ENCODE results near the gene ARRB2.
A peak's percentile ranks its signal among the peaks of the same experiment; 100 is the strongest.
"Not testable (repeated sequence)": the region's sequence is repeated elsewhere in the genome, so short reads cannot be mapped to it uniquely, and the experiment has no call there.

Gene ARRB2

GRCh38 chr17:4699401-4700056 lies 10.9 kb upstream of the ARRB2 start:
- not testable (repeated sequence) for DNase-seq (ENCODE audit: extremely low spot score, insufficient read length, low read depth); FAIRE-seq

GRCh38 chr17:4701116-4701515 lies 9.3 kb upstream of the ARRB2 start:
- DNase-seq (ENCODE audit: extremely low spot score, insufficient read length, low read depth): no peak

GRCh38 chr17:4703330-4703691 lies 7.1 kb upstream of the ARRB2 start:
- DNase-seq (ENCODE audit: extremely low spot score, insufficient read length, low read depth) (no peak), FAIRE-seq (no peak)

More at GRCh38 chr17:4701116-4701515, 9.3 kb upstream of the ARRB2 start:
- FAIRE-seq: no peak

GRCh38 chr17:4704574-4704907 lies 5.9 kb upstream of the ARRB2 start:
- DNase-seq (ENCODE audit: extremely low spot score, insufficient read length, low read depth); FAIRE-seq: not testable (repeated sequence)

- DNase-seq (ENCODE audit: extremely low spot score, insufficient read length, low read depth): no peak
- FAIRE-seq: no peak
Observed at GRCh38 chr17:4704991-4705390, 5.4 kb upstream of the ARRB2 start.

- no peak for DNase-seq (ENCODE audit: extremely low spot score, insufficient read length, low read depth)
- no peak for FAIRE-seq
Observed at GRCh38 chr17:4706121-4706520, 4.3 kb upstream of the ARRB2 start.

- DNase-seq (ENCODE audit: extremely low spot score, insufficient read length, low read depth): no peak
Observed at GRCh38 chr17:4708436-4708835, 2.0 kb upstream of the ARRB2 start.

GRCh38 chr17:4710693-4711634 lies 532 bp downstream of the ARRB2 start:
- DNase-seq (ENCODE audit: extremely low spot score, insufficient read length, low read depth): no peak
- peak; percentile 83 for FAIRE-seq

More at GRCh38 chr17:4708436-4708835, 2.0 kb upstream of the ARRB2 start:
- peak; percentile 9 for FAIRE-seq

GRCh38 chr17:4711661-4712181 lies 1.3 kb downstream of the ARRB2 start:
- DNase-seq (ENCODE audit: extremely low spot score, insufficient read length, low read depth): no peak
- FAIRE-seq: no peak

- FAIRE-seq (no peak), DNase-seq (ENCODE audit: extremely low spot score, insufficient read length, low read depth) (no peak)
Observed at GRCh38 chr17:4712526-4712925, 2.1 kb downstream of the ARRB2 start.

- FAIRE-seq; DNase-seq (ENCODE audit: extremely low spot score, insufficient read length, low read depth): not testable (repeated sequence)
Observed at GRCh38 chr17:4714340-4715062, 4.1 kb downstream of the ARRB2 start.

GRCh38 chr17:4715063-4715744 lies 4.8 kb downstream of the ARRB2 start:
- DNase-seq (ENCODE audit: extremely low spot score, insufficient read length, low read depth): no peak
- FAIRE-seq: no peak

- no peak for FAIRE-seq
Observed at GRCh38 chr17:4716081-4716480, 5.6 kb downstream of the ARRB2 start.

GRCh38 chr17:4717791-4718190 lies 7.4 kb downstream of the ARRB2 start:
- FAIRE-seq (no peak), DNase-seq (ENCODE audit: extremely low spot score, insufficient read length, low read depth) (no peak)

More at GRCh38 chr17:4716081-4716480, 5.6 kb downstream of the ARRB2 start:
- no peak for DNase-seq (ENCODE audit: extremely low spot score, insufficient read length, low read depth)

- FAIRE-seq (no peak), DNase-seq (ENCODE audit: extremely low spot score, insufficient read length, low read depth) (no peak)
Observed at GRCh38 chr17:4718276-4718675, 7.8 kb downstream of the ARRB2 start.

- no peak for DNase-seq (ENCODE audit: extremely low spot score, insufficient read length, low read depth)
- no peak for FAIRE-seq
Observed at GRCh38 chr17:4719146-4719545, 8.7 kb downstream of the ARRB2 start.

GRCh38 chr17:4719684-4720221 lies 9.3 kb downstream of the ARRB2 start:
- FAIRE-seq: no peak
- no peak for DNase-seq (ENCODE audit: extremely low spot score, insufficient read length, low read depth)

GRCh38 chr17:4720787-4721186 lies 10.4 kb downstream of the ARRB2 start:
- DNase-seq (ENCODE audit: extremely low spot score, insufficient read length, low read depth): no peak
- FAIRE-seq: no peak

Data from GM18507 (cell line).